ENCODE data around the gene WASF2.

- TF ChIP-seq CTCF (IDR thresholded peaks at IDR 0.05) (no peak), POLR2A (IDR thresholded peaks at IDR 0.05) (no peak)
Observed at GRCh38 chr1:27471477-27471876, 18.5 kb downstream of the WASF2 start.
